H9 (cell line): ENCODE measurements around the gene ASCC1. TPM values are rescaled to one million over a fixed set of nuclear protein-coding genes. Genes with fewer than 3 reads are reported as not detected.

Experiments used
- DNase-seq: peaks from one replicate; pipeline ENCODE4 v3.0.0-alpha.2; 2017
- H2AFZ ChIP-seq: one replicate; pipeline ENCODE4 v1.6.1; 2013; ENCODE audit warnings: mild to moderate bottlenecking, low read length, control low read depth, moderate library complexity
- H2AK5ac ChIP-seq: 2 replicates; pipeline ENCODE4 v1.6.1; 2013; ENCODE audit warnings: low read length, control low read depth, mixed read lengths; ENCODE audit not compliant: insufficient read length
- H2BK120ac ChIP-seq: one replicate; pipeline ENCODE4 v1.6.1; 2013; ENCODE audit warnings: low read depth, mild to moderate bottlenecking, low read length, control low read depth, inconsistent platforms; ENCODE audit not compliant: poor library complexity, severe bottlenecking
- H2BK12ac ChIP-seq: 2 replicates; pipeline ENCODE4 v1.6.1; 2013; ENCODE audit warnings: low read length, control low read depth, mixed read lengths, low read depth; ENCODE audit not compliant: insufficient read length
- H2BK15ac ChIP-seq: 2 replicates; pipeline ENCODE4 v1.6.1; 2013; ENCODE audit warnings: low read depth, low read length, control low read depth
- H2BK20ac ChIP-seq: one replicate; pipeline ENCODE4 v1.6.1; 2013; ENCODE audit warnings: low read depth, mild to moderate bottlenecking, low read length, control low read depth, inconsistent platforms; ENCODE audit not compliant: poor library complexity, severe bottlenecking
- H2BK5ac ChIP-seq: 2 replicates; pipeline ENCODE4 v1.6.1; 2013; ENCODE audit warnings: low read length, control low read depth, mixed read lengths; ENCODE audit not compliant: insufficient read length
- H3K14ac ChIP-seq: 2 replicates; pipeline ENCODE4 v1.6.1; 2013; ENCODE audit warnings: low read length, control low read depth; ENCODE audit not compliant: insufficient read depth
- H3K18ac ChIP-seq: 2 replicates; pipeline ENCODE4 v1.6.1; 2013; ENCODE audit warnings: low read depth, mild to moderate bottlenecking, mixed read lengths, low read length, control low read depth; ENCODE audit not compliant: insufficient read length
- H3K23ac ChIP-seq: 2 replicates; pipeline ENCODE4 v1.6.1; 2013; ENCODE audit warnings: low read length, control low read depth, mixed read lengths, low read depth; ENCODE audit not compliant: insufficient read length
- H3K23me2 ChIP-seq: 2 replicates; pipeline ENCODE4 v1.6.1; 2013; ENCODE audit warnings: low read depth, mild to moderate bottlenecking, mixed read lengths, low read length, control low read depth; ENCODE audit not compliant: insufficient read length, poor library complexity, severe bottlenecking
- H3K27ac ChIP-seq: 2 replicates; pipeline ENCODE4 v1.5.1; 2013; ENCODE audit warnings: low read length, control low read depth, mixed read lengths, low read depth; ENCODE audit not compliant: insufficient read length
- H3K27me3 ChIP-seq: 2 replicates; pipeline ENCODE4 v1.6.1; 2013; ENCODE audit warnings: low read length, control low read depth, inconsistent platforms; ENCODE audit not compliant: insufficient read depth
- H3K4ac ChIP-seq: 2 replicates; pipeline ENCODE4 v1.6.1; 2013; ENCODE audit warnings: low read depth, mild to moderate bottlenecking, control low read depth, inconsistent platforms, low read length, moderate library complexity
- H3K4me1 ChIP-seq: 2 replicates; pipeline ENCODE4 v1.6.1; 2013; ENCODE audit warnings: low read length, control low read depth, inconsistent platforms; ENCODE audit not compliant: insufficient read depth
- H3K4me2 ChIP-seq: 2 replicates; pipeline ENCODE4 v1.6.1; 2013; ENCODE audit warnings: low read length, control low read depth, mixed read lengths; ENCODE audit not compliant: insufficient read length, insufficient read depth
- H3K56ac ChIP-seq: 2 replicates; pipeline ENCODE4 v1.6.1; 2013; ENCODE audit warnings: low read depth, mild to moderate bottlenecking, mixed read lengths, low read length, control low read depth; ENCODE audit not compliant: insufficient read length
- H3K79me1 ChIP-seq: 2 replicates; pipeline ENCODE4 v1.6.1; 2013; ENCODE audit warnings: low read depth, mild to moderate bottlenecking, moderate library complexity, low read length, control low read depth, inconsistent platforms; ENCODE audit not compliant: insufficient read depth, poor library complexity, severe bottlenecking
- H3K79me2 ChIP-seq: 2 replicates; pipeline ENCODE4 v1.6.1; 2013; ENCODE audit warnings: low read length, control low read depth, inconsistent platforms; ENCODE audit not compliant: insufficient read depth
- H3K9ac ChIP-seq: 2 replicates; pipeline ENCODE4 v1.6.1; 2013; ENCODE audit warnings: low read length, control low read depth, mixed read lengths; ENCODE audit not compliant: insufficient read length; ENCODE audit errors: extremely low read depth
- H3K9me3 ChIP-seq: one replicate; pipeline ENCODE4 v1.6.1; 2013; ENCODE audit warnings: low read depth, low read length, inconsistent platforms; ENCODE audit not compliant: control insufficient read depth
- H3T11ph ChIP-seq: one replicate; pipeline ENCODE4 v1.6.1; 2013; ENCODE audit warnings: mild to moderate bottlenecking, low read length, control low read depth, inconsistent platforms
- H4K20me1 ChIP-seq: one replicate; pipeline ENCODE4 v1.6.1; 2013; ENCODE audit not compliant: control insufficient read depth, insufficient read length, insufficient read depth
- H4K5ac ChIP-seq: 2 replicates; pipeline ENCODE4 v1.6.1; 2013; ENCODE audit warnings: low read depth, mild to moderate bottlenecking, mixed read lengths, low read length, control low read depth; ENCODE audit not compliant: insufficient read length
- H4K8ac ChIP-seq: replicated peaks from 2 replicates; pipeline ENCODE4 v1.6.1; 2013; ENCODE audit warnings: low read length, control low read depth, mixed read lengths, low read depth; ENCODE audit not compliant: insufficient read length
- H4K91ac ChIP-seq: 2 replicates; pipeline ENCODE4 v1.6.1; 2013; ENCODE audit warnings: low read depth, mild to moderate bottlenecking, moderate library complexity, mixed read lengths, low read length, control low read depth; ENCODE audit not compliant: insufficient read length
- H3K27ac Mint-ChIP-seq, 3 experiments: 2 replicates in 2 of 3; 3 replicates in 1 of 3; pipeline ENCODE4 v1.8.0; 2020 to 2021; ENCODE audit warnings: mixed read lengths in 3 of 3, mild to moderate bottlenecking in 1 of 3, moderate library complexity in 1 of 3
- H3K27me3 Mint-ChIP-seq: 2 replicates; pipeline ENCODE4 v1.8.0; 2021; ENCODE audit warnings: low read depth, mild to moderate bottlenecking, moderate library complexity, mixed read lengths
- H3K36me3 Mint-ChIP-seq, 3 experiments: 2 replicates in 2 of 3; 3 replicates in 1 of 3; pipeline ENCODE4 v1.8.0; 2020 to 2021; ENCODE audit warnings: low read depth in 3 of 3, mixed read lengths in 3 of 3; ENCODE audit not compliant: insufficient read depth in 1 of 3
- H3K4me1 Mint-ChIP-seq, 2 experiments: 2 replicates each; pipeline ENCODE4 v1.8.0; 2020; ENCODE audit warnings: mixed read lengths in 2 of 2
- H3K4me3 Mint-ChIP-seq, 2 experiments: 2 replicates in 1 of 2; 3 replicates in 1 of 2; pipeline ENCODE4 v1.8.0; 2020 to 2021; ENCODE audit warnings: mild to moderate bottlenecking in 2 of 2, mixed read lengths in 2 of 2, moderate library complexity in 1 of 2
- H3K9me3 Mint-ChIP-seq, 2 experiments: 2 replicates in 1 of 2; 3 replicates in 1 of 2; pipeline ENCODE4 v1.8.0; 2020; ENCODE audit warnings: mild to moderate bottlenecking in 2 of 2, mixed read lengths in 2 of 2, moderate library complexity in 1 of 2
- CTCF ChIP-seq: fragments of 200-600 bp; sonication (generic); conservative IDR thresholded peaks from 3 replicates; pipeline ENCODE4 v1.8.0; 2021; ENCODE audit warnings: antibody characterized with exemption, mild to moderate bottlenecking
- WGBS: extraction: QIAGEN DNeasy Blood & Tissue Kit; methylation state at CpG from one replicate; pipeline ENCODE4 v1.1.7; 2013; ENCODE audit warnings: missing lambda C conversion rate, low lambda C conversion rate, mixed read lengths; ENCODE audit not compliant: insufficient read length; ENCODE audit errors: extremely low coverage; 5-methylcytosine and 5-hydroxymethylcytosine counted together
- total RNA-seq: library from RNA; stranded (reverse); gene quantifications from 2 replicates; pipeline ENCODE4 v1.2.1, GENCODE V29; 2021

The ASCC1 gene
- total RNA-seq, 1 experiment from 2014 or later: 41.2 TPM

- no peak within 1 kb of the TSS for H2AK5ac ChIP-seq
- no peak within 1 kb of the TSS for H2BK12ac ChIP-seq
- TF ChIP-seq CTCF: no peak
- no peak within 1 kb of the TSS for H2BK5ac ChIP-seq
- no peaks in the 10 kb centered on the region for H4K20me1 ChIP-seq
- Mint-ChIP-seq H3K4me3 (peak within 1 kb of the TSS; percentile 71 to 88), H3K36me3 (no peaks in the 10 kb centered on the region; a peak in 1 of 7 replicates), H3K9me3 (peaks cover 0 to 2% of the 10 kb centered on the region in 2 experiments; a peak in 3 of 5 replicates), H3K4me1 (peaks cover 22 to 26% of the 10 kb centered on the region in 2 experiments), H3K27me3 (peaks cover 59% of the 10 kb centered on the region), H3K27ac (no peak within 1 kb of the TSS; a peak in 1 of 7 replicates)
- H3K9me3 ChIP-seq: no peaks in the 10 kb centered on the region
- H2BK120ac ChIP-seq: no peak within 1 kb of the TSS
- H2BK15ac ChIP-seq: no peak within 1 kb of the TSS; the same call in 1 of the 2 replicates
- no peak within 1 kb of the TSS for H3K9ac ChIP-seq
- H3K23ac ChIP-seq: no peak within 1 kb of the TSS
- no peak within 1 kb of the TSS for H3K18ac ChIP-seq
- H4K8ac ChIP-seq: no peak within 1 kb of the TSS
- no peaks in the 10 kb centered on the region for H3K79me2 ChIP-seq
- H4K5ac ChIP-seq: no peak within 1 kb of the TSS
- no CpG with 5 or more reads among the region's 65 CpGs for WGBS
- no peak within 1 kb of the TSS for H4K91ac ChIP-seq
- no peaks in the 10 kb centered on the region for H3K4me1 ChIP-seq
- peaks cover 19% of the 10 kb centered on the region; the same call in 1 of the 2 replicates for H3K27me3 ChIP-seq
- peak within 1 kb of the TSS; percentile 93 for H3K4me2 ChIP-seq
- no peak within 1 kb of the TSS for H3K4ac ChIP-seq
- H2BK20ac ChIP-seq: no peak within 1 kb of the TSS
- no peaks in the 10 kb centered on the region for H3K79me1 ChIP-seq
- no peak within 1 kb of the TSS for H3K27ac ChIP-seq
- no peak within 1 kb of the TSS for H3T11ph ChIP-seq
- DNase-seq: no peak
- no peak within 1 kb of the TSS for H3K14ac ChIP-seq
- H2AFZ ChIP-seq: no peak within 1 kb of the TSS
- no peak within 1 kb of the TSS for H3K56ac ChIP-seq
- H3K23me2 ChIP-seq: peaks cover 20% of the 10 kb centered on the region
These were observed 127.8 kb downstream of the ASCC1 start, which contains the start of gene SPOCK2 for GRCh38 chr10:72087969-72088888. Gene SPOCK2 (minus strand): TSS chr10:72088551. CDS start chr10:72088328, 223 bp downstream.
